Stimulated activated CD4-positive, alpha-beta T cell treated with anti-CD3 and anti-CD28 coated beads, TNF-alpha, amount 100 ng/mL, for 24 hours (primary cell): ENCODE data around the gene ALDH1L1.

Experiments used
- DNase-seq, 3 experiments: peaks; one replicate each; pipeline ENCODE4 v3.0.0-alpha.2; 2020; ENCODE audit warnings: low read depth in 3 of 3

Gene ALDH1L1

GRCh38 chr3:126154391-126155279 is 25.8 kb downstream of the ALDH1L1 start:
- no peak for DNase-seq

- DNase-seq: no peak
These were observed 26.6 kb downstream of the ALDH1L1 start for GRCh38 chr3:126153695-126154360.

GRCh38 chr3:126152901-126153694 is 27.3 kb downstream of the ALDH1L1 start:
- DNase-seq: no peak

GRCh38 chr3:126152458-126152857 is 27.9 kb downstream of the ALDH1L1 start:
- no peak for DNase-seq

GRCh38 chr3:126151562-126152302 is 28.7 kb downstream of the ALDH1L1 start:
- no peak for DNase-seq

GRCh38 chr3:126149960-126150515 is 30.3 kb downstream of the ALDH1L1 start:
- no peak for DNase-seq

- DNase-seq: no peak
These were observed 31.0 kb downstream of the ALDH1L1 start for GRCh38 chr3:126149256-126149902.

- no peak for DNase-seq
These were observed 32.3 kb downstream of the ALDH1L1 start for GRCh38 chr3:126147932-126148683.

GRCh38 chr3:126147147-126147931 is 33.0 kb downstream of the ALDH1L1 start:
- DNase-seq: no peak

GRCh38 chr3:126146525-126147146 is 33.8 kb downstream of the ALDH1L1 start:
- DNase-seq: no peak

- DNase-seq: no peak
These were observed 34.4 kb downstream of the ALDH1L1 start for GRCh38 chr3:126146034-126146433.

- no peak for DNase-seq
These were observed 37.7 kb downstream of the ALDH1L1 start for GRCh38 chr3:126142652-126143051.

- no peak for DNase-seq
These were observed 42.8 kb downstream of the ALDH1L1 start for GRCh38 chr3:126137490-126138130.

GRCh38 chr3:126136428-126137220 is 43.8 kb downstream of the ALDH1L1 start:
- no peak for DNase-seq

GRCh38 chr3:126135406-126136076 is 44.8 kb downstream of the ALDH1L1 start:
- no peak for DNase-seq

- DNase-seq: no peak
These were observed 45.3 kb downstream of the ALDH1L1 start for GRCh38 chr3:126135071-126135405.
